ENCODE measurements around the gene ALDH1A2. TPM values are rescaled to one million over a fixed set of nuclear protein-coding genes. Genes with fewer than 3 reads are reported as not detected.
"Not testable (repeated sequence)": the region's sequence is repeated elsewhere in the genome, so short reads cannot be mapped to it uniquely, and the experiment has no call there.

The ALDH1A2 gene
- total RNA-seq, 2 experiments from 2014 or later: 0.34 to 0.36 TPM

DNA sequence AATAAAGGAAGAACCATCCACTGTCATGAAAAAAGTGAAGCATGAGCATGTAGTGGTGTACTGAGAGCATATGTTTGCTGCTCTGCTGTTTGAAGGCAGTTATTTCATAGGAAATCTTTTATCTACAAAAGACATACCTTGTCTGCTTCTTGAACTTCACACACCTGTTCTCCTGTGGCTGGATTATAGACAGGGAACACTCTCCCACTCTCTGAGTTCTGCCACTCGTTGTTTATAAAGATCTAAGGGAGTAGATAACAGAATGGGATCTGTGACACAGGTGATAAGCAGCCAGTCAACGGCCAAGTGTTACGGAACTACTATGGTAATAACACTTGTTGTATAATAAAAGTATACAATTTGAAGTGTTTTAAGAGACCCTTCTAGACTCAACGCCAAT, 51.5 kb downstream of the ALDH1A2 start:
- POLR2A ChIA-PET: no interaction called here
- CTCF ChIA-PET: no interaction called here

DNA sequence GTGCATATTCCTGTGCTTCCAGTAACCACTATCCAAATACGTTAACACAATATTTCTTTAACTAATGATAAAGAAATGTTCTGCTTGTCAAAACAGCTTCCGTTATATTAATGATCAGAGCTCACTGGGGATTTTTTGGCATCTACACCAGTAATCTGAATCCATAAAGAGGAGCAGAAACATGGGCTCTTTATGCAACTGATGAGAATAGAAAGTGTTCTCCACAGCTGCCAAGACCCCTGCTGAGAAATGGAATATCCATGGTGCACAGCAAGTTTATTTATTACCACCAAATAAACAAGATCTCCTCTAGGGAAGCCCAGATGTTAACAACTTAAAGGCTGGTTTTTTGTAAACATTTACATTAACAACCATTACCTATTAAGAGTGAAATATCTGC, 54.5 kb downstream of the ALDH1A2 start:
- POLR2A ChIA-PET: no interaction called here
- CTCF ChIA-PET: no interaction called here

DNA sequence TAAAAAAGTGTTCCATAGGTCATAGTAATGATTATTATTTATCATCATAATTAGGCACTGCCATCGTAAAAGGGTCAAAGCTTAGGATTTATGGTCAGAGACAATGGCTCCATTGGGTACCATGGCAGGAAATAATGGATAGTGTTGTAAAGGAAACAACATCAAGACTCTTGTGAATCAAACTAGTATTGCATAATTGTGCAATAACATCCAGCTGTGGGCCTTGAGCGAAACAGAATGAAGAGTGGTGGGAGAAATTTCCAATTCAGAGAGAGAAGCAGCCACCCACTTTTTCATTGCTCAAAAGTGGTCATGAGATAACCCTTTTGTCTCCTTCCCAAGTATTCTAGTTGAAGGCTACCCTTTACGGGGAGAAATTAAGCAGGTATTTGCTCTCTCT, 61.7 kb downstream of the ALDH1A2 start:
- POLR2A ChIA-PET: no interaction called here

DNA sequence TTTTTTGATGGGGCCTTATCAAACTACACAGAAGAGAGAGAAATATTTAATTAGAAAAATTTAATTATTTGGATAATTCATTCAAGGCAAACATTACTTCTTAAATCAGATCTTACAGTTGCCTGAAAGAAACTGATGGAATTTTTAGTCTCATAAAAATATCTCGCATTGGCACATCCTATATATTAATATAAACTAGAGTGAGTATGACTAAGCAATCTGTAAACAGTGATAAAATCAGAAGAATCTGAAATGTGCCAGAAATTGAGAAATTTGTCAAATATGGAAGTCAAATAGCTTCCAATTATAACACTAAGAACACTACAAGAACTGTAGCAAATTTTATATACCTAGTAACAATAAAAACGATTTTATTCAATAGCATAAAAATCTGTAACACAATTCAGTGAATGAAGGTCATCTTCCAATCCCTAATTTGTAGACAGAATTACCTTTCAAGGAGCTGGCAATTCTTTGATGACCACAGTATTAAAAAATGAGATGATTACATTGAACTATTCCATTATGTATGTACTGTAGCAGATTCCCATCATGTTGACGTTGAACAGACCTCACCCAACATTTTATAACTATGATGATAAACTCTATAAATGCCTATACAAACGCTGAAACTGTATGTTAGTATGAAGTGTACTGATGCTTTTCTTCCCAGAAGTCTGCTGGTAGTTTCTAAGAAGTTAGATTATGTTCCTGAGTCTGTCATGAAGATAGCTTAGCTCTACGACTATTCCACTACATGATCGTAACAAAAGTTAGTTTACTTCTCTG, 63.0 kb downstream of the ALDH1A2 start:
- ChIA-PET CTCF (no interaction called here), POLR2A (no interaction called here)

More for the DNA sequence above, 61.7 kb downstream of the ALDH1A2 start:
- CTCF ChIA-PET: no interaction called here

DNA sequence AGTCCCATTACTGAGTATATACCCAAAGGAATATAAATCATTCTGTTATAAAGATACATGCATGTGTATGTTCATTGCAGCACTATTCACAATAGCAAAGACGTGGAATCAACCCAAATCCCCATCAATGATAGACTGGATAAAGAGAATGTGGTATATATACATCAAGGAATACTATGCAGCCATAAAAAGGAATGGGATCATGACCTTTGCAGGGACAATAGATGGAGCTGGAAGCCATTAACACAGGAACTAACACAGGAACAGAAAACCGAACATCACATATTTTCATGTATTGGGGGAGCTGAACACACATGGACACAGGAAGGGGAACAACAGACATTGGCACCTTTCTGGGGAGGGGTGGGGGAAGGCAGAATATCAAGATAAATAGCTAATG, 65.8 kb downstream of the ALDH1A2 start:
- CTCF ChIA-PET, POLR2A ChIA-PET: not testable (repeated sequence)

DNA sequence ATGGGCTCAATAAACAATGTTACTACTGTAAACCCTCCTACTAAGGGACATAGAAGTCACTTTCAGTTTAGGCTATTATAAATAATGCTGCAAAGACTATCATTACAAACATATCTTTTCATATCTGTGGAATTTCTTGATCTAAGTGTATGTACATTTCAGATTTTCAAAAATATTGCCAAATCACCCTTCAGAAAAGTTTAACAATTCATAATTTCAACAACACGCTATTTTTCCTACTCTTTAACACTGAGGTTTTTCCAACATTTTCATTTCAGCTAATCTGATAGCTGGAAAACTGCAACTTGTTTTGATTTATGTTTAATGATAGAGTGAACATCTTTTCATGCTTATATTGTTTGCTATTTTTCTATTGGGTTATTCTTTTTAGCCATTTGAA, 69.0 kb downstream of the ALDH1A2 start:
- CTCF ChIA-PET: no interaction called here
- POLR2A ChIA-PET: no interaction called here

DNA sequence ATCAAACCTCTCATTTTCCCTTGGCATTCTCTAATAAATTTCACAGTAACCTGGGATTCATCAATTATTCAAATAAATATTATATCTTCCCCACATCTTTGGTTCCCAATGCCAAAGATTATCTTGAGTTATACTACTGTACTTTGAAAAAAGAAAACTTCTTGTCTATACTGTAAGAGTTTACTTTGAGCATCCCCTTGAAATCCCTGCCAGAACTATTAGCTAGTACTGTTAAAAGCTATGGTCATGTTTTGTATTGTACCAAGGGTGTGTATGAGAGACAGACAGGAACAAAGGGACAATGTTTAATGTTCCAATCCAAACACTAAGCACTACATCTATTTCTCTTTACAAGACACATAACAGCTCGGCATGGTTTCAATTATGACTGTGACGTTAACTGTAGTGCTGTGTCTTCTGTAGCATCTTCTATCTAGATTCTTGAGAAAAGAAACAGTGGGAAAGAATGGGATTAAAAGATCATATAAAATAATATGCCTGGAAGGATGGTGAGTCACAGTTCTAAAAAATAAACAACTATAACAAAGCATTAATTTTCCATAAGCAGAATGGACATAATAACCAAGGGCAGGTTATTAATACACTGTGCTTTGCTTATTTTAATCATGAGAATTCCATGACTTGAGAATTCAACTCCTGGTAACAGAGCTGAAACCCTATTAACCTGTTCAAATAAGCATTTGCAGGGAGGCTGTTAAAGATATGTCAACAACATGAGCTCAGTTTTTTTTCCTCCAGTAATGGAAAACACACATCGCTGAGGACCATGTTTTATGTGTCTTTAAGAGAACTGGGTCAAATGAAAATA, 71.1 kb downstream of the ALDH1A2 start:
- ChIA-PET POLR2A (no interaction called here), CTCF (no interaction called here)

DNA sequence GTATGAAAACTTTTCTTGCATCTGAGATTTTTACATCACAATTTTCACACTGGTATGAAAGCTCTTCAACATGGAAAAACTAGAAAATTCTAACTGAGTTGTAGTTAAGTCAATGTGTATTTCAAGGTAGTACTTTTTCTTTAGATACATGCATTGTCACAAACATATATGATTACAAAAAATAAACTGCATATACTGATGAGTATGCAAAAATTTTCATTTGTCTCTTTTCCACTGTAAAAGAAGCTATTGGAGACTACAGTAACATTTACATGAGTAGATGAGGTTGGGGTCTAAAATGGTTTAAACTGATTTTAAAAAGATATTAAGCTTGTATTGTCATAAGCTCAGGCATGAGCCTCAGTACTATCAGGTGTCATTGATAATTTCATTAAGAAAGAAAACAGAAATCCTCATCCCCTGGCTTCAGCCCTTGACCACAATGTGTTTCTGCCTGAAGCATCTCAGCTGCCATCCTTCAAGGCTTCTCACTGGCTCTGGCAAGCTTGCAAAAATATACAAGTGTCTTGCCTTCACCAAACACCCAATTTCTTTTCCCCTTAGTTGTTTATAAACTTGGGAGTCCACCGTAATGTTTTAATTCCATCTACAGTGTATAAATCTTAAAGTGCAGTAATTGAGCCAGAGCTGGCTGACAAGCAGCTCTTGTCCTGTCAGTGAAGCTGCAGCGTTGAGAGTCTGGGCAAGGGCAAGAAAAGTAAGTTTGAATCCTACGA, 71.9 kb downstream of the ALDH1A2 start:
- CTCF ChIA-PET: no interaction called here

DNA sequence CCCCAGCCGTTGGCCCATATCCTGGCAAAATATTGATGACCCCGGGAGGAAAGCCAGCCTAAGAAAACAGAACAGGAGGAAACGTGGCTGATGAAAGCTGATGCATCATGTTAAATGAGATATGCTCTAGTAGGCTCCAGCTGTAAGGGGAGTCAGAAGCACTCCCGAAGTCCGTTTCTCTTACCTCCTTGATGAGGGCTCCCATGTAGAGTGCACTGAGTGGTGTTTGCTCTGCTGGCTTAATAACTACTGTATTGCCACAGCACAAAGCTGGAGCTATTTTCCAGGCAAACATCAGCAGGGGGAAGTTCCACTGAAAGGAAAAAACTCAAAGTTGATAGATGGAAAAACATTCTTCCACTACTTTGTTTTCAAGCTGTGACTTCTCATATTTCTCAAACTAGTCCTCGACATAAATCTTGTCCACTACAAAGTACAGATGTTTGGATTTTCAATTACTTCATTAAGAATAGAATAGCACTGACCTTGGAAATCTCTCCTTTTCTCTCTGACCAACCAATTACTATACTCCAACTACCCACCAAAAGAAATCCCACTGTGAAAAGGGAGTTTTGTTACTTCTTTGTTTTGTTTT, 72.7 kb downstream of the ALDH1A2 start:
- CTCF ChIA-PET: interaction anchor here (1.4 kb wide), 1 partner anchor 132 kb away, joined by 3 read pairs; no protein-coding TSS in a partner anchor
- POLR2A ChIA-PET: no interaction called here

More for the DNA sequence above, 71.9 kb downstream of the ALDH1A2 start:
- POLR2A ChIA-PET: no interaction called here

DNA sequence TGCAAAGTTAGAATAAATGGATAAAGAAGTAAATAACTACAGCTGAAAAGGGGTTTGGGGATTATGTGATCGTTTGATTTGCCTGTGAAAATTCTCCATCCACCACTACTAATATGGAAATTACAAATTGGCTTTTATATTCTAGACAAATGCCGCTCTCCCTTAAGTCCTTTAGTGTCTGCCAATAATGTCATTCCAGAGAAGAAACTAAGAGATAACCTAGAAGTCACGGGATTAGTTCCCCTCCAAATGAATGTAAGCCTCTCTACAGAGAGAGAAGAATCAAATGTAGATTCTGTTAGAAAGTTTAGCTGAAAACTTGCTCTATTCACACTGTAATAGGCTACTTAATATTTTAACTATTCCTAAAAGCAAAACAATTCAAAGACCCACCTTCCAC, 92.0 kb downstream of the ALDH1A2 start:
- ChIA-PET CTCF (no interaction called here), POLR2A (no interaction called here)

DNA sequence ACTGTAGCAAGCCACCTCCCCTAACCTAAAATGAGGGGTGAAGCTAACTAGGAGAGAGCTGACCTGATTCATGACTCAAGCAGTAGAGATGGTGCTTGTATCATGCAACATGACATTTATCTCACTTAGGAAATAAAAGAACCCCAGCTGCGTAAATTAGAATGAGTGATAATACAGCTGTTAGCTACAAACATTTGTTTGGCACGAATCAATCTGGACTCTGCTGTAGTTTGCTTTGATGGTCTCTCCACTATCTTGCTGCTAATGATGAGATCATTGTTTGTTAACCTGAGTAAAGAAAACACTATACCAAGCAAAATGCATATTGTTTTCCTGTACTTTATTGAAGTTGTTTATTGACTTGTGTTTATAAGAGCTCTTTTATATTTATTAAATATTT, 92.6 kb downstream of the ALDH1A2 start:
- ChIA-PET CTCF (interaction anchor here (1.0 to 1.1 kb wide), 2 partner anchors 98 to 107 kb away, joined by 3 read pairs; no protein-coding TSS in a partner anchor), POLR2A (no interaction called here)

DNA sequence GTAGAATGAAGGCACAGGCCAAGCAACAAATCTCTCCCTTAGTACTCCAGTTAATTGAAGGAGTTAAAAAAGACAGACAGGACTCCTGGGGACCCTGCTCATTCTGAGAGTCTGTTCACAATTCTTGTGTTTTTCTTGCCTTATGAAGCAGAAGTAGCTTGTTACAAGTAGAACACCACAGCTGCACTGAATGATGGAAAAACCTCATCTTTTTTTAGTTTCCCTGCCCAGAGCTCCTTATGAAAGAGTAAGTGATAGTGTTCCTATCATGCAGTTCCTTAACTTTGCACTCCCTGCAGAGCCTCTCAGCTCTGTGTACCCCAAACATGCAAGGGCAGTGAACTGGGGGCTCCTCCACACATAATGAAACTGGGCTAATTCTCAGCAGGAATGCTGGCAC, 95.5 kb downstream of the ALDH1A2 start:
- POLR2A ChIA-PET: no interaction called here
- CTCF ChIA-PET: no interaction called here

DNA sequence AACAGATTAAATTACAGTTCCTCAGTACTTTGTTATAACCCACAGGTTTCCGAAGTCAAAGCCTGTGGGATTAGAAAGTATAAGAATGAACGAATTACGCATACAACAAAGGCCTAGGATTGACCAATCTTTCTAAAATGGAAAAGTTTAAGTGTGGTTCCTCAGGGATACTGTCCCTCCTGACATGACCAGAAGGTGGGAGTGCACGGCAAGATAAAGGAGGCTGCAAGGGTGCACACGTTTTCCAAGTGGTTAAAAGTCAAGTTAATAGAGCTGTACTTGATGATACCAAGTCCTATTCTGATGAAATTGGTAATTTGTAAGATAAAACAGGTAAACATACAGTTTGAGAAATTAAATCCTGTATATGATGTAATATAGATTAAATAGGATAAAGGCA, 96.2 kb downstream of the ALDH1A2 start:
- CTCF ChIA-PET: no interaction called here
- POLR2A ChIA-PET: no interaction called here

DNA sequence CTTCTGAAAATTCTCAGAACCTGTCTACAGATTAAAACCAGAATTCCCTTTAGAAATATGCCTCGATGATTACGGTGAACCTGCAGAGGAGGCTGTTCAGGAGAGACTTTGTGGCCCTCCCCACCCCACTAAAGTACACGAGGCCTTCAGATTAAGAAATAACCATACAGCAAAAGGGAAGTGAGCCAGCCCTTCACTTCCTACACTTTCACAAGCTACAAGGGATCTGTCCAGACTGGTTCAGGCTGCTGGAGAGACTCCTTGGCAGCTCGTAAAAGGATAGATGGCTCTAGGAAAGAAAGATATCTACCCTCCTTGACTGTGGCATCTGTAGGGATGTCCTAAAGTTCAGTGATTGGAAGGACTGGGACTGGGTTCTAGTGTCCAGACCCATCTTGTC, 102.6 kb downstream of the ALDH1A2 start:
- POLR2A ChIA-PET: no interaction called here
- CTCF ChIA-PET: no interaction called here

DNA sequence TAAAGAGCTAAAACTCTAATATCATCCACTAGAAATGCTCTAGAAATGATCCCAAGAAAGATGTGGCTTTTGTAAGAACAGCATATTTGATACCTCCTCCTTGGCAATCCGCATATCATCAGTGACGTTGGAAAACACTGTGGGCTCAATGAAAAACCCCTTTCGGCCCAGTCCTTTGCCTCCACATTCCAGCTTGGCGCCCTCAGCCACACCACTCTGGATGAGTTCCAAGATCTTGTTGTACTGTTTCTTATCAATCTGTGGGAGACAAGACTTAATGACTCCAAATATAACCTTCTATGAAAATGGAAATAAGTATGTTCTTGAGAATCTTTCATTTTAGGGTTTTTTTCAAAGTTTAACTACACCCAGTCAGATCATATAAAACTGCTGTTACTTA, 103.6 kb downstream of the ALDH1A2 start:
- CTCF ChIA-PET: no interaction called here
- POLR2A ChIA-PET: no interaction called here

DNA sequence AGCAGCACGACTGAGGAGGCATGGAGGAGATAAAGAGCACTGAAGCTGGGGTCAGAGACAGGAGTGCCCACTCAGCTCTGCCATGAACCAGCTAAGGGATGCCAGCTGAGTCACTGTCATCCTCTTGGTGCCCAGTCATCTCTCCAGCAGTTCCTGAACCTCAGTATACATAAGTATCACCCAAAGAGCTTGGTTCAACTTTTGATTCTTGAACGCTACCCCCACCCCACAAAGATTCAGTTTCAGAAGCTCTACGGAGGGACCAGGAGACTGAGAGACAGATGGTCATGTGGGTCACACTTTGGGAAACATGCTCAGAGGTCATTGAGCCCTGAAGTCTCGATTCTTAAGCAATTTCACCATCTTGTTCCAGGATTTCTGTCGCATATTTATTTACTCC, 108.4 kb downstream of the ALDH1A2 start:
- CTCF ChIA-PET: no interaction called here
- POLR2A ChIA-PET: no interaction called here

DNA sequence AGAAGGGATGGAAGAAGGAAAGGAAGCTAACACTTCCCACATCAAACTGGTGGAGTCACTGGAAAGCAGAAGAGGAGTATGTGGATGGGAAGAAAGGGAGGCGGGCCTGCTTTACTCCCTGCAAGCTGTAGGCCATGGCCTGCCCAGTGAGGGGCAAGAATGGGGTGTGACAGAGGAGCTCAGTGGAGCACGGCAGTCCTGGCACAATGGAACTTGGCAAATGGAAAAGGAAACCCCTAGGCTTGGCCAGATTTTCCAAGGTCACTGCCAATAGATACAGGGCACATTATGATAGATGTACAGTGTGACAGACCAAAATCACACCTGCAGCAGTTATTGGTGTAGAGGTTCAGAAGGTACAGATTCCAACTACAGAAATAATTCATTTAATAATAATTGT, 111.6 kb downstream of the ALDH1A2 start:
- CTCF ChIA-PET: interaction anchor here (1.0 kb wide), 1 partner anchor 32 kb away, joined by 5 read pairs; no protein-coding TSS in a partner anchor
- POLR2A ChIA-PET: no interaction called here

DNA sequence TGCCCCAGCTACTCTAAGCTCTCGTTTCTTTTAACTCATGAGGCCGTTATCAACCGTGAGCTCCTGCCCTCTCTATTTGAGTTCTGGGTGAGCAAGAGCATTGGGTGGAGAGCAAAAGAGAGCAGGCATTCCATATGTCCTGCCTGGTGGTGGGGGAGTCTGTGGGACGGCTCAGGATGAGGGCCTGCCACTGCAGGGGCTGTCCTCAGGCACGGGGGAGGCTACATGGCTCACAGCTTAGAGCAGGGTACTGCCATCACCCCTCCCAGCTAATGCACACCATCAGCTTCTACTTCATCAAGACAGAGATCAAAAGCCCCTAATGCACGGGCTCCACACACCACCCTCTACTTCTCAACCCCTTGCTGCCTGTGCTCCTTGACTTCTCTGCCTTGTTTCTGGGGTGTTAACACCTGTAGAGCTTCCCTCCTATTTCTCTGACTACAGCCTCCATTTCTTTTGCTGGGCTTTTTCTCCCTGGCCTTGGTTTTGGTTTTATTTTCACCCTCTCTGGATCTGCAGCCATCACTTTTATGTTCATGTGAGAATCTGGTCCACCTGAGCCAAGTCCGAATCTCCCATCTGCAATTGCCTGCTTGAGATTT, 114.1 kb downstream of the ALDH1A2 start:
- POLR2A ChIA-PET: no interaction called here
- CTCF ChIA-PET: no interaction called here

DNA sequence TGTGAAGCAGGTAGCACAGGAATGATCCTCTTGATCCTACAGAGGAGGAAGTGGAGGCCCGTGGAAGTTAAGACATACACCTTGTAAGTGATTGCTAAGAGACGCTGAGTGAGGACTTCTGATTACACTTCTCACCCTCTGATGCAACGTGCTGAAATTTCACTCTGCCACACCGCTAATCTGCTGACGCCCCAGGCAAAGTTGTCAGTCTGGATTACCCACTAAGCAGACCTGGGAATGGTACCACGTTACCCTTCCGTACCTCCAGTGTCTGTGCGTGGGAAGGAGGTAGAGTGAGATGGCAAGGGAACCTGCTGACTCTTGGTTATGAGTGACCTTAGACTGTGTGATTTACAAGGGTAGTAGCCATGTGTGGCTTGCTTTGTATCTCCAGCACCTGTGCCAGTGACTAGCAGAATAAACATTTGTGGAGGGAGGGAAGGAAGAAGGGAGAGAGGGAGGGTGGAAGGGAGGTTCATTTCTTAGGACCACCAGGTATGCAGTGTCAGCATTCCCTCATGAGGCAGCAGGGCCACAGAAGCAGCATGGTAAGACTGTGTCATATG, 115.0 kb downstream of the ALDH1A2 start:
- ChIA-PET CTCF (no interaction called here), POLR2A (no interaction called here)
